RWPE2 (cell line): ENCODE results near the gene DDIT4.
"Not testable (repeated sequence)": the region's sequence is repeated elsewhere in the genome, so short reads cannot be mapped to it uniquely, and the experiment has no call there.

Experiments
- ATAC-seq: fragments of 200-7000 bp; cut with Tn5 transposase; 3 replicates; pipeline ENCODE4 v1.9.1; 2021; ENCODE audit warnings: low read depth
- DNase-seq: peaks from one replicate; pipeline ENCODE4 v3.0.0-alpha.2; 2020; ENCODE audit warnings: low spot score
- H3K27ac ChIP-seq: fragments of 450-650 bp; 2 replicates; pipeline ENCODE4 v1.5.1; 2017; ENCODE audit warnings: mild to moderate bottlenecking; ENCODE audit not compliant: poor library complexity, severe bottlenecking
- H3K27me3 ChIP-seq: fragments of 250-450 bp; sonication (Bioruptor Pico); 2 replicates; pipeline ENCODE4 v1.5.1; 2021; ENCODE audit warnings: mild to moderate bottlenecking, moderate library complexity; ENCODE audit not compliant: insufficient read depth, poor library complexity, severe bottlenecking
- H3K36me3 ChIP-seq: fragments of 250-450 bp; sonication (Bioruptor Pico); 2 replicates; pipeline ENCODE4 v1.5.1; 2020; ENCODE audit warnings: low read depth, mild to moderate bottlenecking, moderate library complexity
- H3K4me1 ChIP-seq: fragments of 250-450 bp; sonication (Bioruptor Pico); 2 replicates; pipeline ENCODE4 v1.5.1; 2021; ENCODE audit warnings: mild to moderate bottlenecking, moderate library complexity; ENCODE audit not compliant: insufficient read depth, poor library complexity, severe bottlenecking
- H3K4me3 ChIP-seq: fragments of 250-450 bp; sonication (Bioruptor Pico); 2 replicates; pipeline ENCODE4 v1.5.1; 2021; ENCODE audit warnings: mild to moderate bottlenecking, moderate library complexity; ENCODE audit not compliant: severe bottlenecking
- H3K9me3 ChIP-seq: fragments of 250-450 bp; sonication (Bioruptor Pico); 2 replicates; pipeline ENCODE4 v1.5.1; 2021; ENCODE audit warnings: mild to moderate bottlenecking, moderate library complexity; ENCODE audit not compliant: severe bottlenecking
- CTCF ChIP-seq: fragments of 450-650 bp; IDR thresholded peaks from one replicate; pipeline ENCODE4 v1.5.1; 2017; ENCODE audit warnings: mild to moderate bottlenecking, moderate library complexity; ENCODE audit not compliant: poor library complexity, severe bottlenecking

DDIT4 gene

GRCh38 chr10:72297805-72298591 lies 24.3 kb downstream of the DDIT4 start:
- Histone ChIP-seq H3K27ac (peak overlapping the region; percentile 94), H3K4me1 (peaks cover 28% of the 10 kb centered on the region), H3K9me3 (no peaks in the 10 kb centered on the region), H3K27me3 (no peaks in the 10 kb centered on the region), H3K36me3 (0 out of 2 replicates have a peak, but pooled peaks cover 6% of the 10 kb centered on the region), H3K4me3 (peak overlapping the region; percentile 34)
- DNase-seq: peak; percentile 98
- no peak for TF ChIP-seq CTCF
- ATAC-seq: peak; percentile 90

GRCh38 chr10:72298592-72299519 lies 25.1 kb downstream of the DDIT4 start:
- peaks cover 26% of the 10 kb centered on the region for H3K4me1 ChIP-seq
- no peaks in the 10 kb centered on the region for H3K27me3 ChIP-seq
- 0 out of 2 replicates have a peak, but pooled peaks cover 6% of the 10 kb centered on the region for H3K36me3 ChIP-seq
- peak overlapping the region; percentile 94 for H3K27ac ChIP-seq
- DNase-seq: no peak
- no peak for TF ChIP-seq CTCF
- ATAC-seq: peak; percentile 4
- no peaks in the 10 kb centered on the region for H3K9me3 ChIP-seq
- no peak overlapping the region for H3K4me3 ChIP-seq

GRCh38 chr10:72303424-72304128 lies 29.9 kb downstream of the DDIT4 start:
- Histone ChIP-seq H3K27me3 (no peaks in the 10 kb centered on the region), H3K27ac (no peak overlapping the region), H3K4me1 (peaks cover 7% of the 10 kb centered on the region), H3K4me3 (no peak overlapping the region), H3K9me3 (no peaks in the 10 kb centered on the region), H3K36me3 (no peaks in the 10 kb centered on the region)
- 0 out of 3 replicates have a peak, but pooled peaks have one; percentile 37 for ATAC-seq
- DNase-seq: no peak
- TF ChIP-seq CTCF: no peak

- no peaks in the 10 kb centered on the region for H3K36me3 ChIP-seq
- H3K27me3 ChIP-seq: no peaks in the 10 kb centered on the region
- ATAC-seq (no peak), DNase-seq (no peak)
- no peaks in the 10 kb centered on the region for H3K9me3 ChIP-seq
- peak overlapping the region; percentile 69 for H3K27ac ChIP-seq
- no peak overlapping the region for H3K4me3 ChIP-seq
- TF ChIP-seq CTCF: no peak
- peaks cover 26% of the 10 kb centered on the region for H3K4me1 ChIP-seq
These were observed 32.6 kb downstream of the DDIT4 start for GRCh38 chr10:72306215-72306760.

- H3K4me3 ChIP-seq, DNase-seq, H3K9me3 ChIP-seq, H3K36me3 ChIP-seq, ATAC-seq, H3K27me3 ChIP-seq: not testable (repeated sequence)
- peak overlapping the region; percentile 69 for H3K27ac ChIP-seq
- peaks cover 26% of the 10 kb centered on the region for H3K4me1 ChIP-seq
These were observed 34.0 kb downstream of the DDIT4 start for GRCh38 chr10:72307711-72308110.
